KMS-11 (cell line): ENCODE data around the gene DHRS1.

ENCODE experiments used
- H2AFZ ChIP-seq: fragments of 200-600 bp; sonication (generic); 2 replicates; pipeline ENCODE4 v1.6.1; 2016; ENCODE audit warnings: antibody characterized with exemption, mixed run types, low read depth
- H3K27ac ChIP-seq: fragments of 200-600 bp; sonication (generic); 2 replicates; pipeline ENCODE4 v1.6.1; 2016; ENCODE audit warnings: mild to moderate bottlenecking, mixed run types
- H3K27me3 ChIP-seq: fragments of 200-600 bp; sonication (generic); 2 replicates; pipeline ENCODE4 v1.6.1; 2017; ENCODE audit warnings: mild to moderate bottlenecking, low read depth, mixed run types, moderate library complexity; ENCODE audit not compliant: insufficient read depth
- H3K36me3 ChIP-seq: fragments of 200-600 bp; sonication (generic); 2 replicates; pipeline ENCODE4 v1.6.1; 2017; ENCODE audit warnings: mild to moderate bottlenecking, mixed run types; ENCODE audit not compliant: insufficient read depth
- H3K4me1 ChIP-seq: fragments of 200-600 bp; sonication (generic); 2 replicates; pipeline ENCODE4 v1.6.1; 2016; ENCODE audit warnings: mild to moderate bottlenecking, low read depth, mixed run types; ENCODE audit not compliant: poor library complexity, severe bottlenecking
- H3K4me2 ChIP-seq: fragments of 200-600 bp; sonication (generic); 2 replicates; pipeline ENCODE4 v1.7.0; 2016; ENCODE audit warnings: mild to moderate bottlenecking, mixed run types
- H3K4me3 ChIP-seq: fragments of 200-600 bp; sonication (generic); IDR thresholded peaks from 2 replicates; pipeline ENCODE4 v1.6.1; 2017; ENCODE audit warnings: low read depth, low read length, mixed read lengths; ENCODE audit not compliant: insufficient read depth
- H3K79me2 ChIP-seq: fragments of 200-600 bp; sonication (generic); 2 replicates; pipeline ENCODE4 v1.6.1; 2016; ENCODE audit warnings: low read depth, mixed run types; ENCODE audit not compliant: insufficient read depth
- H3K9ac ChIP-seq: fragments of 200-600 bp; sonication (generic); 2 replicates; pipeline ENCODE4 v1.6.1; 2016; ENCODE audit warnings: mild to moderate bottlenecking, mixed run types
- H4K20me1 ChIP-seq: fragments of 200-600 bp; sonication (generic); 2 replicates; pipeline ENCODE4 v1.6.1; 2016; ENCODE audit warnings: mild to moderate bottlenecking, mixed run types; ENCODE audit not compliant: insufficient read depth
- TF ChIP-seq, protein P1 (sequence below): fragments of 200-600 bp; sonication (generic); conservative IDR thresholded peaks from 2 replicates; pipeline ENCODE4 v1.6.1; 2017; ENCODE audit warnings: low read depth, mild to moderate bottlenecking, antibody characterized with exemption, low read length, moderate library complexity, mixed read lengths

DHRS1 gene

DNA sequence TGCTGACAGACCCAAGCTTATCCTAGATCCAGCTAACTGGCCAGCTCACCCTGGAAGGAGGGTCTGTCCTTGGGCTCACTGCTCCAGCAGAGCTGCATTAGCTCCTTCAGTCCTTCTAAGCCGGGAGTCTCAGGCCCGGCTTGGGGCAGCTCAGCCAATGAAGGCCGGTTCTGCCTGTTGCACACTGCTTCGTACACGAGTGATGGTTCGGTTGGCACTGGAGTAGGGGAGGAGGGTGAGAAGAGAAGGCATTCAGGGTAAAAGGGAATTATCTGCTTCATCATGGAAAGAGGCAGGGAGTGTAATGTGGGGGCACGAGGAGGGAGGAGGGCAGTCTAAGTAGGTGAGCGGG is 38.2 kb upstream of the DHRS1 start:
- no peak overlapping the region for H3K9ac ChIP-seq
- peaks cover 7% of the 10 kb centered on the region for H3K4me1 ChIP-seq
- no peaks in the 10 kb centered on the region for H3K36me3 ChIP-seq
- peaks cover 9% of the 10 kb centered on the region; the same call in 1 of the 2 replicates for H3K27me3 ChIP-seq
- TF ChIP-seq, protein P1, sequence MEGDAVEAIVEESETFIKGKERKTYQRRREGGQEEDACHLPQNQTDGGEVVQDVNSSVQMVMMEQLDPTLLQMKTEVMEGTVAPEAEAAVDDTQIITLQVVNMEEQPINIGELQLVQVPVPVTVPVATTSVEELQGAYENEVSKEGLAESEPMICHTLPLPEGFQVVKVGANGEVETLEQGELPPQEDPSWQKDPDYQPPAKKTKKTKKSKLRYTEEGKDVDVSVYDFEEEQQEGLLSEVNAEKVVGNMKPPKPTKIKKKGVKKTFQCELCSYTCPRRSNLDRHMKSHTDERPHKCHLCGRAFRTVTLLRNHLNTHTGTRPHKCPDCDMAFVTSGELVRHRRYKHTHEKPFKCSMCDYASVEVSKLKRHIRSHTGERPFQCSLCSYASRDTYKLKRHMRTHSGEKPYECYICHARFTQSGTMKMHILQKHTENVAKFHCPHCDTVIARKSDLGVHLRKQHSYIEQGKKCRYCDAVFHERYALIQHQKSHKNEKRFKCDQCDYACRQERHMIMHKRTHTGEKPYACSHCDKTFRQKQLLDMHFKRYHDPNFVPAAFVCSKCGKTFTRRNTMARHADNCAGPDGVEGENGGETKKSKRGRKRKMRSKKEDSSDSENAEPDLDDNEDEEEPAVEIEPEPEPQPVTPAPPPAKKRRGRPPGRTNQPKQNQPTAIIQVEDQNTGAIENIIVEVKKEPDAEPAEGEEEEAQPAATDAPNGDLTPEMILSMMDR = no peak
- no peak overlapping the region for H3K4me3 ChIP-seq
- H4K20me1 ChIP-seq = no peaks in the 10 kb centered on the region
- H3K4me2 ChIP-seq = no peak overlapping the region
- H3K79me2 ChIP-seq = no peaks in the 10 kb centered on the region
- no peak overlapping the region for H2AFZ ChIP-seq
- no peak overlapping the region for H3K27ac ChIP-seq

DNA sequence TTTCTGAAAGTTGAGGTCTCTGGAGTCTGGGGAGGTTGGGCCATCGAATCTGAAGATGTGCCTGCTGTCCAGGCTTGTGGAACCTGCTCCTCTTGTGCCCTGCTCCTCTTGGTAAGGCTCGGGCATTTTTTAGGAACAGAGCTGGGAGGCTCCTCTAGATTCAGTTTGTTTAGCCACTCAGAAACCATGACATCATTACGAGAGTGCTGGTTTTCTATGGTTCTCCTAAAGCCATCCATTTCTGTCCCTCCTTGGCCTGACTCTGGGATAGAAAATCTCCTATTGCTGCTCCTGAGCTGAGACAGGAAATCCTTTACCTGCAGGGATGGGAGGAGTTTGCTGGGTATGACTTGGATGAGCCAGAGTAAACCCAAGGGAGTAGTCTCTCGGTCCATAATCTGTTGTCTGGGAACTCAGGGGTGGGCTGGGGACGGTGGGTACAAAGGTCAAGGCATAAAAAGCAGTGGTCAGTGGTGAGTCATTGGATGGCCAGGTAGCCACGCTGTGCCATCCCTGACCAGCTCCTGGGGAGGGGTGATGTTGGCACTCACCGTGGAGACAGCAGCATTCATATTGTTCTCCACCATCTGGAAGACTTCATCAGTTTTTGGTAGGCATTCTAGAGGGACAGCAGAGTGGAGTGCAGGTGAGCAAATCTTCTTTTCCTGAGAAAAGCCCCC is 37.7 kb upstream of the DHRS1 start:
- Histone ChIP-seq H3K4me3 (no peak overlapping the region), H3K36me3 (no peaks in the 10 kb centered on the region), H3K9ac (no peak overlapping the region), H3K27ac (no peak overlapping the region), H3K4me1 (peaks cover 11% of the 10 kb centered on the region), H3K27me3 (peaks cover 11% of the 10 kb centered on the region; the same call in 1 of the 2 replicates), H3K4me2 (no peak overlapping the region), H4K20me1 (no peaks in the 10 kb centered on the region), H2AFZ (no peak overlapping the region), H3K79me2 (no peaks in the 10 kb centered on the region)
- TF ChIP-seq, protein P1 = no peak

DNA sequence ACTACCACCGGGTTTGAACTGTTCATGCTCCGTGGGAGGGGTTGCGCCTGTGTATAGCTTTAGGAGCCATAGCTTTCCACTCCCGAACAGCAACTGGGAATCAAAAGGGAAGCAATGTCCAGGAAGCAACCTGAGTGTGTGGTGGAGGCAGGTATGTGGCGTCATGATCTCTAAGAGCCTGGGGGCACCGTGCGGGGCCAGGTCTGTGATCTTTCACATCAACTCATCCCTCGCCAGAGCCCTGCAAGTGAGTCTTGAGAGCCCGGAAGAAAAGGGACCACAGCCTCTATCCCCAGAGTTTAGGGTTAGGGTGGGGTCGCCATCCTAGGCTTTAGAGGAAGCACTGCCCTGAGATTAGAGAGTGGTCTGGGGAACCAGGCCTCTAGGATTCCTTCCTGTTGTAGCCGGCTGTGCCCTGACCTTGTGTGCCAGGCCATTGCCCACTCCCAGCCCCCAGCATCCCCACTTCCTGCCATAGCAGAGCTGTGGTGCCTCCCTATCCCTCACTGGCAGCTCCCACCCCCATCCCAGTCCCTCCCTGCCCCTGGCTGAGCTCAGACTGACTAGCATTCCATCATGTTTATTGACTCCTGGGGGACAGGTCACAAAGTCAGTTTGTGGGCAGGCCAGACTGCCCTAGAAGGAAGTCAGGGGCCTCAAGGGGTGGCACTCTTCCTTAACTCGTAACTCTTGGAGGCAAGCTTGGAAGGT is 36.0 kb upstream of the DHRS1 start:
- Histone ChIP-seq H3K4me3 (no peak overlapping the region), H3K27me3 (peaks cover 11% of the 10 kb centered on the region; the same call in 1 of the 2 replicates), H3K36me3 (no peaks in the 10 kb centered on the region), H3K4me2 (no peak overlapping the region), H2AFZ (no peak overlapping the region), H3K4me1 (peaks cover 12% of the 10 kb centered on the region), H3K79me2 (no peaks in the 10 kb centered on the region), H3K27ac (no peak overlapping the region), H3K9ac (no peak overlapping the region), H4K20me1 (no peaks in the 10 kb centered on the region)
- TF ChIP-seq, protein P1 = no peak

DNA sequence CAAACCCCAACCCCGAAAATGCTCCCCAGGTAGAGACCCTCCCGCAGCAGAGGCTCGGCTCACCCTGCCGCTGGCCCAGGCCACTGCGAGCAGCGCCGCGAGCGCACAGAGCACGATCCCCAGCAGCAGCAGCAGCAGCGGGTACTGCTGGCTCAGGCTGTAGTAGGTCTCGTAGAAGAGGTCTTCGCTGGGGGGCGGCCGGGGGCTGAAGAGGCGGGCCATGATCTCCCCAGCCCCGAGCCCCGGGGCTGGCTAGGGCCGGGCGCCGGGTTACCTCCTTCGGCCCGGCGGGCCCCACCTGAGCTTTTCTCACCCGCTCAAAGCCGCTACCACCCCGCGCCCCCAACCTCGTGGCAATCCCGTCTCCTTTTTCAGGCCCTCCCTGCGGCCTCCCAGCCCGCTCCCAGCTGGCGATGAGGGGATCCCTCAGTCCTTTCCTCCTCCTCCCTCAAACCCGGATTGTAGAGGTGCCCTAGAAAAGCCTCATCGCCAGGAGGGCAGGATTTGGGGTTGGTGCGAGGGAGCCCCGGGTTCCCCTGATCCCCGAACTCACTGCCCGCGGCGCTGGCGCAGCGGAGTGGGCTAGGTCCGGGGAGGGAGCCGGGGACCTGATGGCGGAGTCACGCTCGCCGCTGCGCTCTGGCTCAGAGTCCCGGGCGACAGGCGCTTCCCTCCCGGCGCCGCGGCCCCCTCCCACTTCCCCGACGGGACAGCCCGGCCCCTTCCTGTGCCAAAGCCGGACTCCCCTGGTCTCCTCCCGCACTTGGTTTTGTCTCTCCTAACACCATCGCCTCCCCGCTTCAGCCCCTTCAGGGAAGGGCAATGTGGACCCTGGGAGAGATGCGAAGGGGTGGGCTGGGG is 35.1 kb upstream of the DHRS1 start, which contains the start of gene ADCY4:
TSS of gene ADCY4 (minus strand) at position 641 of the 861 bp plus-strand sequence. CDS start at position 222, 419 bp downstream.
- Histone ChIP-seq H2AFZ (peak within 1 kb of the TSS; percentile 78), H4K20me1 (no peaks in the 10 kb centered on the region), H3K36me3 (no peaks in the 10 kb centered on the region), H3K79me2 (no peaks in the 10 kb centered on the region), H3K4me3 (no peak within 1 kb of the TSS), H3K27ac (no peak within 1 kb of the TSS), H3K27me3 (peaks cover 11% of the 10 kb centered on the region; the same call in 1 of the 2 replicates), H3K4me2 (peak within 1 kb of the TSS; percentile 80), H3K4me1 (peaks cover 12% of the 10 kb centered on the region), H3K9ac (no peak within 1 kb of the TSS)
- TF ChIP-seq, protein P1 = no peak
